HCT116 (cell line): ENCODE measurements around the gene CRISPLD2.

Experiments
- CEBPB ChIP-seq: IDR thresholded peaks from 2 replicates; pipeline ENCODE4 v1.6.1; 2012; ENCODE audit warnings: low read depth
- CTCF ChIP-seq, 3 experiments: fragments of 200-600 bp in 1 of 3; sonication (generic) in 1 of 3; IDR thresholded peaks in 2 of 3; conservative IDR thresholded peaks in 1 of 3; 2 replicates each; pipeline ENCODE4 v1.5.1; 2012 to 2017; ENCODE audit warnings: low read depth in 2 of 3, low read length in 2 of 3, antibody characterized with exemption in 1 of 3, borderline replicate concordance in 1 of 3, control low read depth in 1 of 3, mild to moderate bottlenecking in 1 of 3, mixed read lengths in 1 of 3, mixed run types in 1 of 3, moderate library complexity in 1 of 3; ENCODE audit not compliant: insufficient read depth in 1 of 3
- EZH2phosphoT487 ChIP-seq: fragments of 200-600 bp; IDR thresholded peaks from 2 replicates; pipeline ENCODE4 v1.6.1; 2018; ENCODE audit warnings: antibody characterized with exemption, borderline replicate concordance
- POLR2A ChIP-seq: IDR thresholded peaks from 2 replicates; pipeline ENCODE4 v1.7.0; 2011; ENCODE audit warnings: borderline replicate concordance; ENCODE audit not compliant: insufficient read depth, insufficient read length; ENCODE audit errors: extremely low read depth
- SP1 ChIP-seq: IDR thresholded peaks from 2 replicates; pipeline ENCODE4 v1.6.1; 2012; ENCODE audit warnings: low read depth
- SRF ChIP-seq: IDR thresholded peaks from 2 replicates; pipeline ENCODE4 v1.6.1; 2012; ENCODE audit warnings: low read depth

GRCh38 chr16:84830765-84831384 lies 11.1 kb downstream of the CRISPLD2 start:
- TF ChIP-seq CTCF (IDR thresholded peaks at IDR 0.05 in 2 of 3, conservative IDR thresholded peaks at IDR 0.05 in 1 of 3; ENCODE audit: borderline replicate concordance in 1 of 3, insufficient read depth in 1 of 3, low read depth in 2 of 3, low read length in 2 of 3) (no peak), SP1 (no peak), CEBPB (no peak), POLR2A (no peak), EZH2phosphoT487 (no peak), SRF (no peak)
